ENCODE measurements around the gene CPNE6. TPM values are rescaled to one million over a fixed set of nuclear protein-coding genes. Genes with fewer than 3 reads are reported as not detected.

The CPNE6 gene
- total RNA-seq, 1 experiment from 2014 or later = not detected

GRCh38 chr14:24060984-24061913 lies 10.1 kb upstream of the CPNE6 start (continued):
- TF ChIP-seq ZNF274 (IDR thresholded peaks at IDR 0.05; ENCODE audit: low read depth, low read length) = no peak

DNA sequence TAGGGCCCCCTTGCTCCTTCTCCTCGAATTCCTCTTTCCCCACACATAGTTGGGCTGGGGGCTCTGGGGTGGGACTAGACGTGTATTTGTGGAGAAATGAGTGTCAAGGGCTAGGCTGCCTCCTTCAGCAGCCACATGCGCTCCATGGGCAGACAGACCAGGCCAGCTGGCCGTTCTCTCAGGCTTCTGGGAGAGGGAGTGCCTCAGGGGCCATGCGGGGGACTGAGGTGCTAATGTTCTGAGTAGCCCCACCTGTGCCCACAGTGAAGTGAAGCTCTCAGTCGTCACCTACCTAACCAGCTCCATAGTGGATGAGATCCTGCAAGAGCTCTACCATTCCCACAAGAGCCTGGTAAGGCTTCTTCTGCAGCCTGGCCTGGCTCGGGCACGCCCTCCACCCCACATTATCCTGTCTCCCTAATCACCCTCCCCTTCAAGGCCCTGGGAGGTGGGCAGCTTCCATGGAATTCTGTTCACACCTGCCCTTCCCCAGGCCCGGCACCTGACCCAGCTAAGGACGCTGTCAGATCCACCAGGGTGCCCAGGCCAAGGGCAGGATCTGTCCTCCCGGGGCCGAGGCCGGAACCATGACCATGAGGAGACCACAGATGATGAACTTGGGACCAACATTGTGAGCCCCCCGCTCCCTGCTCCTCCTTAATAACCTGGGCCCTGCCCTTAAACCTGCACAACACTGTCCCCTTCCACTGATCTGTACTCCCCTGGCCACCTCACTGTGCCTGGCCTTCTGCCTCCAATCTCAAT lies 9.0 kb upstream of the CPNE6 start:
- Histone ChIP-seq H3K4me2 (ENCODE audit: low read length) (no peak overlapping the region), H3K9me2 (ENCODE audit: insufficient read depth) (no peaks in the 10 kb centered on the region), H3K27me3 (ENCODE audit: insufficient read depth, low read length) (no peaks in the 10 kb centered on the region), H4K20me1 (ENCODE audit: insufficient read depth) (no peaks in the 10 kb centered on the region), H2AFZ (ENCODE audit: low read depth, low read length, poor library complexity, severe bottlenecking) (no peak overlapping the region), H3K4me1 (ENCODE audit: control insufficient read depth in 1 of 2, insufficient read depth in 2 of 2, low read length in 2 of 2) (no peaks in the 10 kb centered on the region), H3K4me3 (replicated peaks in 1 of 2; ENCODE audit: low read depth in 1 of 2, low read length in 2 of 2) (no peak overlapping the region), H3K9me3 (ENCODE audit: control insufficient read depth in 1 of 2, insufficient read depth in 1 of 2, low read depth in 1 of 2, low read length in 2 of 2) (no peaks in the 10 kb centered on the region), H3K9ac (ENCODE audit: low read length) (no peak overlapping the region), H3K27ac (ENCODE audit: low read depth, low read length) (no peak overlapping the region), H3K79me2 (ENCODE audit: insufficient read depth, low read length) (no peaks in the 10 kb centered on the region), H3K36me3 (ENCODE audit: control insufficient read depth in 1 of 2, insufficient read depth in 2 of 2, low read length in 2 of 2) (no peaks in the 10 kb centered on the region)
- ATAC-seq (no peak), DNase-seq (ENCODE audit: low read depth, low spot score) (no peak)
- RAD21 ChIA-PET (ENCODE audit: low non-redundant PET in 1 of 2, low total read pairs in 2 of 2, uncharacterized antibody in 2 of 2, unreplicated experiment in 2 of 2) = no interaction called here
- TF ChIP-seq SRF (IDR thresholded peaks at IDR 0.05; ENCODE audit: low read depth) (no peak), EZH2phosphoT487 (IDR thresholded peaks at IDR 0.05; ENCODE audit: borderline replicate concordance) (no peak), SP1 (IDR thresholded peaks at IDR 0.05; ENCODE audit: low read depth) (no peak), ZFX (IDR thresholded peaks at IDR 0.05) (no peak), CBX3 (IDR thresholded peaks at IDR 0.05; ENCODE audit: low read depth) (no peak), ELF1 (IDR thresholded peaks at IDR 0.05; ENCODE audit: borderline replicate concordance, low read depth) (no peak), JUND (IDR thresholded peaks at IDR 0.05) (no peak), ZNF274 (IDR thresholded peaks at IDR 0.05; ENCODE audit: low read depth, low read length) (no peak), REST (IDR thresholded peaks at IDR 0.05; ENCODE audit: low read depth) (no peak), RAD21 (IDR thresholded peaks at IDR 0.05; ENCODE audit: low read depth) (no peak)
- TF ChIP-seq, protein P1, sequence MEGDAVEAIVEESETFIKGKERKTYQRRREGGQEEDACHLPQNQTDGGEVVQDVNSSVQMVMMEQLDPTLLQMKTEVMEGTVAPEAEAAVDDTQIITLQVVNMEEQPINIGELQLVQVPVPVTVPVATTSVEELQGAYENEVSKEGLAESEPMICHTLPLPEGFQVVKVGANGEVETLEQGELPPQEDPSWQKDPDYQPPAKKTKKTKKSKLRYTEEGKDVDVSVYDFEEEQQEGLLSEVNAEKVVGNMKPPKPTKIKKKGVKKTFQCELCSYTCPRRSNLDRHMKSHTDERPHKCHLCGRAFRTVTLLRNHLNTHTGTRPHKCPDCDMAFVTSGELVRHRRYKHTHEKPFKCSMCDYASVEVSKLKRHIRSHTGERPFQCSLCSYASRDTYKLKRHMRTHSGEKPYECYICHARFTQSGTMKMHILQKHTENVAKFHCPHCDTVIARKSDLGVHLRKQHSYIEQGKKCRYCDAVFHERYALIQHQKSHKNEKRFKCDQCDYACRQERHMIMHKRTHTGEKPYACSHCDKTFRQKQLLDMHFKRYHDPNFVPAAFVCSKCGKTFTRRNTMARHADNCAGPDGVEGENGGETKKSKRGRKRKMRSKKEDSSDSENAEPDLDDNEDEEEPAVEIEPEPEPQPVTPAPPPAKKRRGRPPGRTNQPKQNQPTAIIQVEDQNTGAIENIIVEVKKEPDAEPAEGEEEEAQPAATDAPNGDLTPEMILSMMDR (IDR thresholded peaks at IDR 0.05 in 2 of 3, conservative IDR thresholded peaks at IDR 0.05 in 1 of 3; ENCODE audit: borderline replicate concordance in 1 of 3, insufficient read depth in 1 of 3, low read depth in 2 of 3, low read length in 2 of 3) = no peak
- TF ChIP-seq, protein P2, sequence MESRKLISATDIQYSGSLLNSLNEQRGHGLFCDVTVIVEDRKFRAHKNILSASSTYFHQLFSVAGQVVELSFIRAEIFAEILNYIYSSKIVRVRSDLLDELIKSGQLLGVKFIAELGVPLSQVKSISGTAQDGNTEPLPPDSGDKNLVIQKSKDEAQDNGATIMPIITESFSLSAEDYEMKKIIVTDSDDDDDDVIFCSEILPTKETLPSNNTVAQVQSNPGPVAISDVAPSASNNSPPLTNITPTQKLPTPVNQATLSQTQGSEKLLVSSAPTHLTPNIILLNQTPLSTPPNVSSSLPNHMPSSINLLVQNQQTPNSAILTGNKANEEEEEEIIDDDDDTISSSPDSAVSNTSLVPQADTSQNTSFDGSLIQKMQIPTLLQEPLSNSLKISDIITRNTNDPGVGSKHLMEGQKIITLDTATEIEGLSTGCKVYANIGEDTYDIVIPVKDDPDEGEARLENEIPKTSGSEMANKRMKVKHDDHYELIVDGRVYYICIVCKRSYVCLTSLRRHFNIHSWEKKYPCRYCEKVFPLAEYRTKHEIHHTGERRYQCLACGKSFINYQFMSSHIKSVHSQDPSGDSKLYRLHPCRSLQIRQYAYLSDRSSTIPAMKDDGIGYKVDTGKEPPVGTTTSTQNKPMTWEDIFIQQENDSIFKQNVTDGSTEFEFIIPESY (IDR thresholded peaks at IDR 0.05; ENCODE audit: extremely low read depth, insufficient replicate concordance, low read length) = no peak
- intact Hi-C loops (cut with micrococcal nuclease) = no loop called here
- POLR2A ChIA-PET = interaction anchor here (1.1 kb wide), 1 partner anchor 9 kb away, joined by 4 read pairs; no protein-coding TSS in a partner anchor
- no TSS peak for BruUV-seq (replicated peaks)
- CTCF ChIA-PET = interaction anchor here (0.9 to 1.2 kb wide), 4 partner anchors 19 to 99 kb away, joined by 3 to 5 read pairs (median 4); partner anchors contain the start of gene IRF9

All from HCT116 (cell line).